ENCODE results near the gene CABS1. TPM values are rescaled to one million over a fixed set of nuclear protein-coding genes. Genes with fewer than 3 reads are reported as not detected.

The CABS1 gene
- total RNA-seq, 1 experiment from 2014 or later = not detected

GRCh38 chr4:70364002-70364401 is 29.2 kb downstream of the CABS1 start:
- CTCF ChIA-PET = no interaction called here
- H3K9me3 ChIP-seq = no peaks in the 10 kb centered on the region
- BruUV-seq (replicated peaks) = no TSS peak
- H3K4me3 Mint-ChIP-seq (ENCODE audit: unreplicated experiment) = no peak overlapping the region
- H3K4me1 ChIP-seq = no peaks in the 10 kb centered on the region
- intact Hi-C loops (cut with micrococcal nuclease; ENCODE audit: unreplicated experiment) = no loop called here
- TF ChIP-seq CTCF (IDR thresholded peaks at IDR 0.05; ENCODE audit: insufficient read depth in 1 of 2, low read depth in 1 of 2, low read length in 1 of 2, severe bottlenecking in 1 of 2, unreplicated experiment in 1 of 2) = no peak
- H3K4me1 Mint-ChIP-seq (ENCODE audit: low read depth, unreplicated experiment) = no peaks in the 10 kb centered on the region
- H3K27me3 Mint-ChIP-seq (ENCODE audit: insufficient read depth, unreplicated experiment) = no peaks in the 10 kb centered on the region
- no peaks in the 10 kb centered on the region for H3K27me3 ChIP-seq (replicated peaks; ENCODE audit: control insufficient read depth, insufficient read depth, low read length)
- H3K36me3 ChIP-seq (ENCODE audit: control insufficient read depth, insufficient read depth, low read length) = no peaks in the 10 kb centered on the region
- H3K9me3 Mint-ChIP-seq (ENCODE audit: unreplicated experiment) = no peaks in the 10 kb centered on the region
- H3K36me3 Mint-ChIP-seq (ENCODE audit: insufficient read depth, unreplicated experiment) = no peaks in the 10 kb centered on the region
- POLR2A ChIA-PET = no interaction called here
- no peak overlapping the region for H3K4me3 ChIP-seq (ENCODE audit: low read depth, low read length)
- no peak overlapping the region for H3K27ac Mint-ChIP-seq (ENCODE audit: unreplicated experiment)
- DNase-seq = no peak

- ChIA-PET POLR2A (no interaction called here), CTCF (no interaction called here)
- Mint-ChIP-seq H3K4me3 (ENCODE audit: unreplicated experiment) (no peak overlapping the region), H3K27me3 (ENCODE audit: insufficient read depth, unreplicated experiment) (no peaks in the 10 kb centered on the region), H3K27ac (ENCODE audit: unreplicated experiment) (no peak overlapping the region), H3K9me3 (ENCODE audit: unreplicated experiment) (no peaks in the 10 kb centered on the region), H3K4me1 (ENCODE audit: low read depth, unreplicated experiment) (no peaks in the 10 kb centered on the region), H3K36me3 (ENCODE audit: insufficient read depth, unreplicated experiment) (no peaks in the 10 kb centered on the region)
- intact Hi-C loops (cut with micrococcal nuclease; ENCODE audit: unreplicated experiment) = no loop called here
- no peak overlapping the region for H3K4me3 ChIP-seq (ENCODE audit: low read depth, low read length)
- no peaks in the 10 kb centered on the region for H3K4me1 ChIP-seq
- no peaks in the 10 kb centered on the region for H3K36me3 ChIP-seq (ENCODE audit: control insufficient read depth, insufficient read depth, low read length)
- no peak for TF ChIP-seq CTCF (IDR thresholded peaks at IDR 0.05; ENCODE audit: insufficient read depth in 1 of 2, low read depth in 1 of 2, low read length in 1 of 2, severe bottlenecking in 1 of 2, unreplicated experiment in 1 of 2)
- no peaks in the 10 kb centered on the region for H3K9me3 ChIP-seq
- BruUV-seq (replicated peaks) = no TSS peak
- DNase-seq = no peak
- H3K27me3 ChIP-seq (replicated peaks; ENCODE audit: control insufficient read depth, insufficient read depth, low read length) = no peaks in the 10 kb centered on the region
These were observed 30.7 kb downstream of the CABS1 start for GRCh38 chr4:70365479-70365878.

- DNase-seq = no peak
- CTCF ChIA-PET = no interaction called here
- BruUV-seq (replicated peaks) = no TSS peak
- no peak overlapping the region for H3K4me3 ChIP-seq (ENCODE audit: low read depth, low read length)
- no peaks in the 10 kb centered on the region for H3K27me3 ChIP-seq (replicated peaks; ENCODE audit: control insufficient read depth, insufficient read depth, low read length)
- no peaks in the 10 kb centered on the region for H3K36me3 ChIP-seq (ENCODE audit: control insufficient read depth, insufficient read depth, low read length)
- Mint-ChIP-seq H3K27ac (ENCODE audit: unreplicated experiment) (no peak overlapping the region), H3K4me3 (ENCODE audit: unreplicated experiment) (no peak overlapping the region), H3K4me1 (ENCODE audit: low read depth, unreplicated experiment) (no peaks in the 10 kb centered on the region), H3K27me3 (ENCODE audit: insufficient read depth, unreplicated experiment) (no peaks in the 10 kb centered on the region), H3K9me3 (ENCODE audit: unreplicated experiment) (no peaks in the 10 kb centered on the region), H3K36me3 (ENCODE audit: insufficient read depth, unreplicated experiment) (no peaks in the 10 kb centered on the region)
- TF ChIP-seq CTCF (IDR thresholded peaks at IDR 0.05; ENCODE audit: insufficient read depth in 1 of 2, low read depth in 1 of 2, low read length in 1 of 2, severe bottlenecking in 1 of 2, unreplicated experiment in 1 of 2) = no peak
- H3K4me1 ChIP-seq = no peaks in the 10 kb centered on the region
- POLR2A ChIA-PET = no interaction called here
- H3K9me3 ChIP-seq = no peaks in the 10 kb centered on the region
- intact Hi-C loops (cut with micrococcal nuclease; ENCODE audit: unreplicated experiment) = no loop called here
These were observed 33.0 kb downstream of the CABS1 start for GRCh38 chr4:70367813-70368212.
